HG03135 (cell line): ENCODE measurements around the gene ELOB.
A peak's percentile ranks its signal among the peaks of the same experiment; 100 is the strongest.

ENCODE experiments used
- ATAC-seq: cut with Tn5 transposase; IDR thresholded peaks from one replicate; pipeline ENCODE4 v1.9.1; 2021; ENCODE audit warnings: mild to moderate bottlenecking, moderate library complexity; ENCODE audit not compliant: unreplicated experiment

The ELOB gene

DNA sequence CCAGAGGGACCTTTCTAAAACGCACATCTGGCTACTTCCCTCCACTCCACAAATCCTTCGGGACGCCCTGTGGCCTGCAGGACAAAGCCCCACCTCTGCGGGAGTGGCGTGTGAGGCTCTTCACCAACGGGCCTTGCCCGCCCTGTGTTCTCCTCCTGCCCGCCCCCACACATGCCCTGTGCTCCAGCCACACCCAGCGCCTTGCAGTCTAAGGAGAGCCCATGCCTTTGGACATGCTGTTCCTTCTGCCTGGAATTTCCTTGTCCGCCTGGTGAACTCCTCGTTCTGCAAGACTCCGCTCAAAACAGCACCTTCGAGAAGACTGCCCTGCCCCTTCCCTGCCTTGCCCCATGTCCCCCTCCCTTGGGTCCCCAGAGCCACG is 7.4 kb downstream of the ELOB start:
- no peak for ATAC-seq

DNA sequence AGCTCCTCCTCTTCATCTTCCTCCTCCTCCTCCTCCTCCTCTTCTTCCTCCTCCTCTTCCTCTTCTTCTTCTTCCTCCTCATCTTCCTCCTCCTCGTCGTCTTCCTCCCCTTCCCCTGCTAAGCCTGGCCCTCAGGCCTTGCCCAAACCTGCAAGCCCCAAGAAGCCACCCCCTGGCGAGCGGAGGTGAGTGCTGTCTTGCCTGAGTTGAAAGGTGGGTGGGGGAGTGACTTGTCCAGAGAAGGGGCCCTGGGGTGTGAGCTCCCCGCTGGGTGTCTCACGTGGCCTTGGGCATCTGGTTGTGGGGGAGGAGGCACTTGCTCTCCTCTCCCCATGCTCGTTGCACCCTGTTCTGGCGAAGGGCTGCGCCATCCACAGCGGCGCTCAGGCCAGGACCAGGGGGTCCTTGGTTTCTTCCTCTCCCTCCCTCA is 8.0 kb downstream of the ELOB start:
- no peak for ATAC-seq

DNA sequence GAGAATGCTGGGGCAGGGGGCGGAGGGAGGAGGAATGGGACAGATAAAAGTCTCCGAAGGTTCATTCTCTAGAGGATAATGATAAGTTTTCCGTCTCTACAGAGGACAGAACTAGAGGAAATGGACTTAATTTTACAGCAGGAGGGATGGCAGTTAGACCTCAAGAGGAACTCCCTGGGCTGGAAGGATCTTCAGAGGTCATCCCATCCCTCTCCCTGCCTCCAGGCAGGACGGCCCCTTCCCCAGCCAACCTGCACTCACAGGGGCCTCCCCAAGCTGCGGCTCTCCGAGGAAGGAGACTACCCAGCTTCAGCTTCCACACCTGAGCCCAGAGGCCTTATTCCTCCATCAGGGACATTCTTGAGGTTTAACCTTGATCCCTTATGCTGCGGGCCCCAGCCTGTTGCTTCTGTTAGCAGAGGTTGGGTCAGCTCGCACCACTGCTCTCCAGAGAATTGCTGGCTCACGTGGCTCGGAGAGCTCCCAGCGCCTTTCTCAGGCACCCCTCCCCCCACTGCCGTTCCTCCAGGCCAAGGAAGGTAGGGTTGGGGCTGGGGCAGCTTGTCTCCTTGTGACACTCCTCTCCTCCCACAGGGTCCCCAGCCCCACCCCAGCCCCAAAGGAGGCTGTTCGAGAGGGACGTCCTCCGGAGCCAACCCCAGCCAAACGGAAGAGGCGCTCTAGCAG is 8.5 kb downstream of the ELOB start:
- ATAC-seq = no peak

DNA sequence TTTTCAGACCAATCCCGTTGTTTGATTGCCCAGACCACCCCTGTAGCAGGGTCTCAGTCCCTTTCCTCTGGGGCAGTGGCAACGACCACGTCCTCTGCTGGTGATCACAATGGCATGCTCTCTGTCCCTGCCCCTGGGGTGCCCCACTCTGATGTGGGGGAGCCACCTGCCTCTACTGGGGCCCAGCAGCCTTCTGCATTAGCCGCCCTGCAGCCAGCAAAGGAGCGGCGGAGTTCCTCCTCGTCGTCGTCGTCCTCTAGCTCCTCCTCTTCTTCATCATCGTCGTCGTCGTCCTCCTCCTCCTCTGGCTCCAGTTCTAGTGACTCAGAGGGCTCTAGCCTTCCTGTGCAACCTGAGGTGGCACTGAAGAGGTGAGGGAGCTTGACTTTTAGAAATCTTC is 9.2 kb downstream of the ELOB start:
- no peak for ATAC-seq

DNA sequence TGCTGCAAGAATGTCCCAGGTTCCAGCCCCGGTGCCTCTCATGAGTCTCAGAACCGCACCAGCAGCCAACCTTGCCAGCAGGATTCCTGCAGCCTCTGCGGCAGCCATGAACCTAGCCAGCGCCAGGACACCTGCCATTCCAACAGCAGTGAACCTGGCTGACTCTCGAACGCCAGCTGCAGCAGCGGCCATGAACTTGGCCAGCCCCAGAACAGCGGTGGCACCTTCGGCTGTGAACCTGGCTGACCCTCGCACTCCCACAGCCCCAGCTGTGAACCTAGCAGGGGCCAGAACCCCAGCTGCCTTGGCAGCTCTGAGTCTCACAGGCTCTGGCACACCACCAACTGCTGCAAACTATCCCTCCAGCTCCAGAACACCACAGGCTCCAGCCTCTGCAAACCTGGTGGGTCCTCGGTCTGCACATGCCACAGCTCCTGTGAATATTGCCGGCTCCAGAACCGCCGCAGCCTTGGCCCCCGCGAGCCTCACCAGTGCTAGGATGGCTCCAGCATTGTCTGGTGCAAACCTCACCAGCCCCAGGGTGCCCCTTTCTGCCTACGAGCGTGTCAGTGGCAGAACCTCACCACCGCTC is 9.8 kb downstream of the ELOB start:
- ATAC-seq = no peak

DNA sequence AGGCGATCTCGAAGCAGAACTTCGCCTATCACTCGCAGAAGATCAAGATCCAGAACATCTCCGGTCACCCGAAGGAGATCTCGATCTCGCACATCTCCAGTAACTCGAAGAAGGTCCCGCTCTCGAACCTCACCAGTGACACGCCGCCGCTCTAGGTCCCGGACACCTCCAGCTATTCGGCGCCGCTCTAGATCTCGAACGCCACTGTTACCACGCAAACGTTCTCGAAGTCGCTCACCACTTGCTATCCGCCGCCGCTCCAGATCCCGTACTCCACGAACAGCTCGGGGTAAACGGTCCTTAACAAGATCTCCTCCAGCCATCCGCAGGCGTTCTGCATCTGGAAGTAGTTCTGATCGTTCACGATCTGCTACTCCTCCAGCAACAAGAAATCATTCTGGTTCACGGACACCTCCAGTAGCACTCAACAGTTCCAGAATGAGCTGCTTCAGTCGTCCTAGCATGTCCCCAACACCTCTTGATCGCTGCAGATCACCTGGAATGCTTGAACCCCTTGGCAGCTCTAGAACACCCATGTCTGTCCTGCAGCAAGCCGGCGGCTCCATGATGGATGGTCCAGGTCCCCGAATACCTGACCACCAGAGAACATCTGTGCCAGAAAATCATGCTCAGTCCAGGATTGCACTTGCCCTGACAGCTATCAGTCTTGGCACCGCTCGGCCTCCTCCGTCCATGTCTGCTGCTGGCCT is 10.5 kb downstream of the ELOB start:
- no peak for ATAC-seq

DNA sequence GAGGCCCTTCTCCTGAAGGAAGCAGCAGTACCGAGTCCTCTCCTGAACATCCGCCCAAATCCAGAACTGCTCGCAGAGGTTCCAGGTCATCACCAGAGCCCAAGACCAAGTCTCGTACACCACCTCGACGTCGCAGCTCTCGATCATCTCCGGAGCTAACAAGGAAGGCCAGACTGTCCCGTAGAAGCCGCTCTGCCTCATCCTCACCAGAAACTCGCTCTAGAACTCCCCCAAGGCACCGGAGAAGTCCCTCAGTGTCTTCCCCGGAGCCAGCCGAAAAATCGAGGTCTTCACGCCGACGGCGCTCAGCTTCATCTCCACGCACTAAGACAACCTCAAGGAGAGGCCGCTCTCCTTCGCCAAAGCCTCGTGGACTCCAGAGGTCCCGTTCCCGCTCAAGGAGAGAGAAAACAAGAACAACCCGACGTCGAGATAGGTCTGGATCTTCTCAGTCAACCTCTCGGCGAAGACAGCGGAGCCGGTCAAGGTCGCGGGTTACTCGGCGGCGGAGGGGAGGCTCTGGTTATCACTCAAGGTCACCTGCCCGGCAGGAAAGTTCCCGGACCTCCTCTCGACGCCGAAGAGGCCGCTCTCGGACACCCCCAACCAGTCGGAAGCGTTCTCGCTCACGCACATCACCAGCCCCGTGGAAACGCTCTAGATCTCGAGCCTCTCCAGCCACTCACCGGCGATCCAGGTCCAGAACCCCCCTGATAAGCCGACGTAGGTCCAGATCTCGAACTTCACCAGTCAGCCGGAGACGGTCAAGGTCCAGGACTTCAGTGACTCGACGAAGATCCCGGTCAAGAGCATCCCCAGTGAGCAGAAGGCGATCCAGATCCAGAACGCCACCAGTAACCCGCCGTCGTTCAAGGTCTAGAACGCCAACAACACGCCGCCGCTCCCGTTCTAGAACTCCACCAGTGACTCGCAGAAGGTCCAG is 11.3 kb downstream of the ELOB start:
- no peak for ATAC-seq

DNA sequence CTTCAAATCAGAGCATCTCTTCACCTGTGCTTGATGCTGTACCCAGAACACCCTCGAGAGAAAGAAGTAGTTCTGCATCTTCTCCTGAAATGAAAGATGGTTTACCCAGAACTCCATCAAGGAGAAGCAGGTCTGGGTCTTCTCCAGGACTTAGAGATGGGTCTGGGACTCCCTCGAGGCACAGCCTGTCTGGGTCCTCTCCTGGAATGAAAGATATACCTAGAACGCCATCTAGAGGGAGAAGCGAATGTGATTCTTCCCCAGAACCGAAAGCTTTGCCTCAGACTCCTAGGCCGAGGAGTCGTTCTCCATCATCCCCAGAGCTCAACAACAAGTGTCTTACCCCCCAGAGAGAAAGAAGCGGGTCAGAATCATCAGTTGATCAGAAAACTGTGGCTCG is 12.4 kb downstream of the ELOB start:
- ATAC-seq = no peak

DNA sequence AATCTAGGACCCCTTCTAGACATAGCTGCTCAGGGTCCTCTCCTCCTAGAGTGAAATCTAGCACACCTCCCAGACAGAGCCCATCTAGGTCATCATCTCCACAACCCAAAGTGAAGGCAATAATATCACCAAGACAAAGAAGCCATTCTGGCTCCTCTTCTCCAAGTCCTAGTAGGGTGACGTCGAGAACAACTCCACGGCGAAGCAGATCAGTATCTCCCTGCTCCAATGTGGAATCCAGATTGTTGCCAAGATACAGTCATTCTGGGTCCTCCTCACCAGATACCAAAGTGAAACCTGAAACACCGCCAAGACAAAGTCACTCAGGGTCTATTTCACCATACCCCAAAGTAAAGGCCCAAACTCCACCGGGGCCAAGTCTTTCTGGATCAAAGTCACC is 13.9 kb downstream of the ELOB start:
- no peak for ATAC-seq

DNA sequence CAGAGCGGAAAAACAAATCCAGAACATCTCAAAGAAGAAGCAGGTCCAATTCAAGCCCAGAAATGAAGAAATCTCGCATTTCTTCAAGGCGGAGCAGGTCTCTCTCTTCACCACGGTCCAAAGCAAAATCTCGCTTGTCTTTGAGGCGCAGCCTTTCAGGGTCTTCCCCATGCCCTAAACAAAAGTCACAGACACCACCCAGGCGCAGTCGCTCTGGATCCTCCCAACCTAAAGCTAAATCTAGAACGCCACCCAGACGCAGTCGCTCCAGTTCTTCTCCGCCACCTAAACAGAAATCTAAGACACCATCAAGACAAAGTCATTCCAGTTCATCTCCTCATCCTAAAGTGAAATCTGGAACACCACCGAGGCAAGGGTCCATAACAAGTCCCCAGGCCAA is 14.4 kb downstream of the ELOB start:
- no peak for ATAC-seq

DNA sequence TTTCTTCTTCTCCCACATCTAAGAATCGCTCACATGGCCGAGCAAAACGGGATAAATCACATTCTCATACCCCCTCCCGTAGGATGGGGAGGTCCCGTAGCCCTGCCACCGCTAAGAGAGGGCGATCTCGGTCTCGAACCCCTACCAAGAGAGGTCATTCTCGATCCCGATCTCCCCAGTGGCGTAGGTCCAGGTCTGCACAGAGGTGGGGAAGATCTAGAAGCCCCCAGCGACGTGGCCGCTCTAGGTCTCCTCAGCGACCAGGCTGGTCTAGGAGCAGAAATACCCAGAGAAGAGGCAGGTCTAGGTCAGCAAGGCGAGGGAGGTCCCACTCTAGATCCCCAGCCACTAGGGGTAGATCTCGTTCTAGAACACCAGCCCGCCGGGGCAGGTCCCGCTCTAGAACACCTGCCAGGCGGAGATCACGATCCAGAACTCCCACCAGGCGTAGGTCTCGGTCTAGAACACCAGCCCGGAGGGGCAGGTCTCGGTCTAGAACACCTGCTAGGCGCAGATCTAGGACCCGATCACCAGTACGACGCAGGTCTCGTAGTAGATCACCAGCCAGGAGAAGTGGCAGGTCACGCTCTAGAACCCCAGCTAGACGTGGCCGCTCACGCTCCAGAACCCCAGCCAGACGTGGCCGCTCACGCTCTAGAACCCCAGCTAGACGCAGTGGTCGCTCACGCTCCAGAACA is 15.0 kb downstream of the ELOB start:
- ATAC-seq = no peak

DNA sequence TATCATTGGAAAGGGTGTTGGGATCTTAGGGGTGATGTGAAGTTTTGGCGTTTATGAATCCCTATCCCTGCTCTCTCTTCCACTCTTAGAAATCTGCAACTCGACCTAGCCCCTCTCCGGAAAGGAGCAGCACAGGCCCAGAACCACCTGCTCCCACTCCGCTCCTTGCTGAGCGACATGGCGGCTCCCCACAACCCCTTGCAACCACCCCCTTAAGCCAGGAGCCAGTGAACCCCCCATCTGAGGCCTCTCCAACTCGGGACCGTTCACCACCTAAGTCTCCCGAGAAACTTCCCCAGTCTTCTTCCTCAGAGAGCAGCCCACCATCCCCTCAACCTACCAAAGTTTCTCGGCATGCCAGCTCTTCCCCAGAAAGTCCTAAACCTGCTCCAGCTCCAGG is 15.6 kb downstream of the ELOB start:
- ATAC-seq = no peak

DNA sequence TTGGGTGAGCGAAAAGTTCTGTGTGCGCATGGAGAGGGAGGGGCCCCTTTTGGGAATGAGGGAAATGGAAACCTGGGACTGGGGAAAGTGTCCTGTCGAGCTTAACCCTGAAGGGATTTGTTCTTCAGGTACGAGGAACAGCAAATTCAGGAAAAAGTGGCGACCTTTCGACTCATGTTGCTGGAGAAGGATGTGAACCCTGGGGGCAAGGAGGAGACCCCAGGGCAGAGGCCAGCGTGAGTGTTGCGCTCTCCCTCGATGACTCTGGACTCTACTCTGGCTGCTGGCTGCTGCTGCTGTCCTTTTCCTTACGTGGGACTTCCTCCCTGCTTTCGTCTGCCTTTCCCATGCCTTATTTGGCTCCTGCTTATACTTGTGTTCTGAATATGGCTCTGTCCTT is 19.7 kb downstream of the ELOB start:
- no peak for ATAC-seq

DNA sequence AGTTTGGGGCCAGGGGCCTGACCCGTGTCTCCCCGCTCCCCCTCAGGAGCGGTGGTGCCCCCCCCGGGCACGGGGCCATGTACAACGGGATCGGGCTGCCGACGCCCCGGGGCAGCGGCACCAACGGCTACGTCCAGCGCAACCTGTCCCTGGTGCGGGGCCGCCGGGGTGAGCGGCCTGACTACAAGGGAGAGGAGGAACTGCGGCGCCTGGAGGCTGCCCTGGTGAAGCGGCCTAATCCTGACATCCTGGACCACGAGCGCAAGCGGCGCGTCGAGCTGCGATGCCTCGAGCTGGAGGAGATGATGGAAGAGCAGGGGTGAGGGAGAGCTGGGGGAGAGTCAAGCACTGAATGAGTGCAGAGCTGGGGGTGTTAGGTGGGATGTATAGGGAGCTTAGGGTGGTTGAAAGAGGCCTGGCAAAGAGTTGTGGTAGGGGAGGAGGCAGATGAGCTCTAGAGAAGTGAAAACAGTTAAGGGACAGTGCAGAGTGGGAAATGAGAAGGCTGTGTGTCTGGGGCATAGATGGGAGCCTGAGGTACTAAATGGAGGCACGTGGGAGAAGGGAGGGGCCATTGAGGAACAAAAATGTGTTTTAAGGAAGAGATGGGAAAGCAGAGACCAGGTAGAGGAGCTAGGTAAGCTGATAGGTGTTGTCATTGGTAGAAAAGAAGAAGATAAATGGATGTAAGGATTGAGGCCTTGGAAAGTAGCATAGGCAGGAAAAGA is 20.6 kb downstream of the ELOB start:
- ATAC-seq = no peak

DNA sequence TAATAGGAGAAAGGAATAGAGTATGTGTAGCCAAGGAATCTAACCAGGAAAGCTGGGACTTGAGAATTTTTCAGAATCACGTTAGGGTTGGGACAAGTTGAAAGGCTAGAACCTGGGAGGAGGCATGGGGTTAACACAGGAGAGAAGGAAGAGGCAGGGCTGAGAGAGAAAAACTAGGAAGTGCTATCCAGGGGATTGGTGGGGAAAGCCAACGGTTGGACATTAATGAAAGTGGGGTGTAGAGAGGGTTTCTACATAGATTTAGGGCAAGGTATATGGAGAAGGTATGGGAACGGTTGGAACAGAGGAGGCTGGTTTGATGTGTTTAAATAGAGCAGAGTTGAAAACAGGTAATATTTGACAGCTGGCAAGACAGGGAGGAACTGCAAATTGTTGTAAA is 21.9 kb downstream of the ELOB start:
- no peak for ATAC-seq

DNA sequence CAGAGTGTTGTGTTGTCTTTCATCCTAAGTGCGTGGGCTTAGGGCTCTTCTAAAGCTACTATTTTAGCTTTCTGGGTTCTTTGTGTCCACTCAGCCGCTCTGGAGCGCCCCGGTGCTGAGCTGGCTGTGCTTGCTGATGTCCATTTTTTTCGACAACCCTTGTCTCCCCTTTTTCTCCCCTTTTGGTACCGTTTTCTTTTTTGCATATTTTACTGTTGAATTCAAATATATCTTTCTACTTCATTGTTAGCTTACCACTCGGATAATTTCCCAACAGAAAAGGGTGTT is 23.4 kb downstream of the ELOB start:
- no peak for ATAC-seq

DNA sequence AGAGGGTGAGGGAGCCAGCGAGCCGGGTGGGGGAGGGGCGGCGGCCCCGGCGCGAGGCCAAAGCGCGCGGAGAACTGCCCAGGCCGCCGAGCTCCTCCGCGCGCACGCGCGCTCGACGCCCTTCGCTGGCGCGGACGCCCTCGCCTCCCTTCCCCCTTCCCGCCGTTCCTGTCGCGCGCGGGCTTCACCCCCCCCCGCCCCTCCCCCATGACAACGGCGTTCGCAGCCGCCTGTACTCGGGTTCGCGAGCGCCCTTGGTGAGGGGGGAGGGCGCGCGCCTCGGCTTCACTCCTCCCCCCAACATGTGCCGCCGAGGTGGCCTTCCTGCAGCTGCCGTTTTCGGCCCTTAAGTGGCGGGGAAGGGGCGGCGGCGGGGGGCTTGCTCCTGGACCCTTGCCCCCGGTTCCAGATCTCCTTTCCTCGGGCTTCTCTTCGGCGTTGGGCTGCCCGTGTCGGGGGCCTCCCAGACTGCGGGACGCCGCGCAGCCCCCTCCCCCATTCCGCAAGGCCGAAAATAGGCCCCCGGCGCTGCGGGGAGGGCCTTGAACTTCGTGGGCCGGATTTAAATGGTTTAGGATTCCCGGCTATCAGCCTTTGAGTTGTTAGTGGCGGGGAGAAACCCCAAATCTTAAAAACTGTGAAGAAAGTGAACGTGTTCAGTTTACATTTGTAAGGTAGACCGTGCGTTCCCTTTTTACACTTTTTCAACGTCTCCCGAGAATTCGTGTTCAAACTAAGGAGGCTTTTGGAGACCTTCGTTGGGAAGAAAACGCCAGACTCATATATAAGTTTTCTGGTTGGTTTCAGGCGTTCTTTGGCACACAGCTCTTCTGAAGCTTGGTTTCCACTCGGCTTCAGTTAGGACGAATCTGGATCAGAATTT is 24.0 kb downstream of the ELOB start:
- ATAC-seq = peak; percentile 34

DNA sequence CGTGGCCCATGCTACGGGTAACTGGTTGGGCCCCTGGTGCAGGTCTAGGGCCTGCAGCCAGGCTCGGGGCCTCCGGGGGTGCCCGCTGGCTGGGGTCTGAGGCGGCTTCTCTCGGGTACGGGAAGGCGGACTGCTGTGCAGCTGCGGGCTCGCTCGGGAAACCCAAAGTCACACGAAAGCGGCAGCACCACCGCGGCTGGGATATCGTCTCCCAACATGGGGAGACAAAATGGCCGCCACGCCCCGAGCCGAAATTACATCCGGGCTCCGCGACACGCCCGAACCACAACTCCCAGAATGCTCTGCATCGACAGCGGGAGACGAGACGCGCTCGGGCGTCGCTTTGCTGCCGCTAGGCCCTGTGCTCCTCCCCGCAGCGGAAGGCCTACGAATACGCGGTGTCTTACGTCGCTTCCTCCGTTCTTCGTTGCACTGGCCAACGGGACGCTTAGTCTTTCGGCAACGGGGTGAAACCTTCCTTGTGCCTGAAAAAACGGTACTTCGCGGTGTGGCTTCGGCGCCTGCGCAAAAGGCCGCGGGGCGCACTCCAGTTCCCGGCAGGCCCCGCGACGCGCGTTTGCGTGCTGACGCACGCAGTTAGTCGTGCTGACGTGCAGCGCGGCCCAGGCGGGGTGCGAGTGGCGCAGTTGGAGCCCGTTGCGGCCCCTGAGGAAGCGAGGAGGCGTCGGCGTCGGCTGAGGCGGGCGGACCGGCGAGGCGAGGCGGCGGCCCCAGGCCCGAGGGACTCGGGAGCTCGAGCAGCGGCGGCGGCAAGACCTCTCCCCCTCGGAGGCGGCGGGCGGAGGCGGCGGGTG is 24.8 kb downstream of the ELOB start, which contains the start of gene SRRM2:
Gene SRRM2, plus strand, starts transcription at position 604 of the 815 bp plus-strand sequence. CDS start 3,727 bp downstream, outside the sequence.
- ATAC-seq = peak; percentile 80
